K562 (cell line): Measurements from ENCODE around the gene C19orf47. TPM values are rescaled to one million over a fixed set of nuclear protein-coding genes. Genes with fewer than 3 reads are reported as not detected.

Experiments
- C11orf30 ChIP-seq: fragments of 450-650 bp; IDR thresholded peaks from 2 replicates; pipeline ENCODE4 v1.6.1; 2016; ENCODE audit warnings: low read depth, mild to moderate bottlenecking
- DNMT1 ChIP-seq: fragments of 450-650 bp; IDR thresholded peaks from 2 replicates; pipeline ENCODE4 v1.6.1; 2016; ENCODE audit warnings: antibody characterized with exemption, mild to moderate bottlenecking
- FOXJ2 ChIP-seq: fragments of 200-800 bp; sonication (Bioruptor generic); IDR thresholded peaks from 2 replicates; pipeline ENCODE4 v1.6.1; 2016; ENCODE audit warnings: missing genetic modification characterization, missing compliant biosample characterization
- MLLT1 ChIP-seq, 2 experiments: fragments of 450-650 bp; IDR thresholded peaks; 2 replicates each; pipeline ENCODE4 v1.6.1; 2016
- RBFOX2 ChIP-seq: fragments of 200-400 bp; formaldehyde crosslinking; IDR thresholded peaks from 2 replicates; pipeline ENCODE4 v1.6.1; 2017; ENCODE audit warnings: low read depth, mild to moderate bottlenecking, low read length, moderate library complexity
- RBM22 ChIP-seq: fragments of 200-400 bp; formaldehyde crosslinking; IDR thresholded peaks from 2 replicates; pipeline ENCODE4 v1.6.1; 2018; ENCODE audit warnings: low read length, low read depth; ENCODE audit not compliant: poor library complexity, severe bottlenecking
- TAF1 ChIP-seq: IDR thresholded peaks from 2 replicates; pipeline ENCODE4 v1.6.1; 2011; ENCODE audit warnings: mild to moderate bottlenecking, low read length, moderate library complexity; ENCODE audit not compliant: insufficient read depth, control insufficient read depth, severe bottlenecking; ENCODE audit errors: extremely low read depth
- ZC3H8 ChIP-seq: fragments of 450-650 bp; IDR thresholded peaks from 2 replicates; pipeline ENCODE4 v1.6.1; 2017
- ZNF197 ChIP-seq: fragments of 200-800 bp; sonication (Bioruptor generic); IDR thresholded peaks from 2 replicates; pipeline ENCODE4 v1.6.1; 2016; ENCODE audit warnings: low read depth, missing genetic modification characterization, missing compliant biosample characterization
- ZNF431 ChIP-seq: sonication (generic); formaldehyde crosslinking; IDR thresholded peaks from 2 replicates; pipeline ENCODE4 v1.8.0; 2022; ENCODE audit warnings: mild to moderate bottlenecking, missing genetic modification reagents
- ZNF699 ChIP-seq: fragments of 250-450 bp; sonication (Bioruptor Pico); IDR thresholded peaks from 2 replicates; pipeline ENCODE4 v1.8.0; 2021; ENCODE audit warnings: mild to moderate bottlenecking, moderate library complexity; ENCODE audit not compliant: insufficient replicate concordance
- polyA plus RNA-seq, 8 experiments: library from polyadenylated mRNA; depleted of rRNA in 4 of 8; stranded (reverse) in 5 of 8; unstranded in 3 of 8; fragments of >200 nt; fragmentation: Nextera tagmentation in 2 of 8; fragmentation: Illumina TruSeq in 1 of 8; extraction: Ambion mirVana in 2 of 8; extraction: Trizol in 1 of 8; gene quantifications; 2 replicates each; pipeline versions ENCODE4 v1.2.1 to v1.2.3, GENCODE V29; 2011 to 2014; ENCODE audit warnings: inconsistent platforms in 1 of 8, missing spikeins in 1 of 8
- total RNA-seq, 7 experiments: library from RNA; depleted of rRNA in 6 of 7; stranded (reverse); fragments of >200 nt in 6 of 7; fragmentation: Illumina TruSeq in 2 of 7; extraction: Trizol in 2 of 7; gene quantifications; 2 replicates each; pipeline versions ENCODE4 v1.2.1 to v1.2.3, GENCODE V29; 2011 to 2021; ENCODE audit warnings: low replicate concordance in 1 of 7
- TF ChIP-seq, protein P1 (sequence below): sonication (generic); formaldehyde crosslinking; IDR thresholded peaks from 2 replicates; pipeline ENCODE4 v1.8.1; 2023; ENCODE audit warnings: mild to moderate bottlenecking, missing genetic modification reagents

Gene C19orf47
- total and polyA plus RNA-seq, 9 of the 15 experiments (the other 6 are each of a cell fraction or from before 2014, with no cell fraction given): 0.08 to 26.1 (median 14.7) TPM

GRCh38 chr19:40284501-40285352 lies 63.5 kb downstream of the C19orf47 start, which contains the start of gene AKT2 (continued):
- TF ChIP-seq TAF1 (peak; percentile 40), FOXJ2 (tag) (no peak), ZNF431 (CRISPR knock-in tag) (no peak), DNMT1 (no peak), C11orf30 (no peak), MLLT1 (IDR thresholded peaks at IDR 0.05) (0 out of 4 replicates have a peak, but pooled peaks of 1 of the 2 experiments have one; percentile 47), RBM22 (no peak), ZNF699 (CRISPR knock-in tag) (no peak), ZNF197 (no peak), ZC3H8 (no peak), RBFOX2 (peak; percentile 77)
- TF ChIP-seq, protein P1, sequence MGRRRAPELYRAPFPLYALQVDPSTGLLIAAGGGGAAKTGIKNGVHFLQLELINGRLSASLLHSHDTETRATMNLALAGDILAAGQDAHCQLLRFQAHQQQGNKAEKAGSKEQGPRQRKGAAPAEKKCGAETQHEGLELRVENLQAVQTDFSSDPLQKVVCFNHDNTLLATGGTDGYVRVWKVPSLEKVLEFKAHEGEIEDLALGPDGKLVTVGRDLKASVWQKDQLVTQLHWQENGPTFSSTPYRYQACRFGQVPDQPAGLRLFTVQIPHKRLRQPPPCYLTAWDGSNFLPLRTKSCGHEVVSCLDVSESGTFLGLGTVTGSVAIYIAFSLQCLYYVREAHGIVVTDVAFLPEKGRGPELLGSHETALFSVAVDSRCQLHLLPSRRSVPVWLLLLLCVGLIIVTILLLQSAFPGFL (CRISPR knock-in tag): no peak
